ENCODE results near the gene ADAMTSL5.
"Not testable (repeated sequence)": the region's sequence is repeated elsewhere in the genome, so short reads cannot be mapped to it uniquely, and the experiment has no call there.

ADAMTSL5 gene

DNA sequence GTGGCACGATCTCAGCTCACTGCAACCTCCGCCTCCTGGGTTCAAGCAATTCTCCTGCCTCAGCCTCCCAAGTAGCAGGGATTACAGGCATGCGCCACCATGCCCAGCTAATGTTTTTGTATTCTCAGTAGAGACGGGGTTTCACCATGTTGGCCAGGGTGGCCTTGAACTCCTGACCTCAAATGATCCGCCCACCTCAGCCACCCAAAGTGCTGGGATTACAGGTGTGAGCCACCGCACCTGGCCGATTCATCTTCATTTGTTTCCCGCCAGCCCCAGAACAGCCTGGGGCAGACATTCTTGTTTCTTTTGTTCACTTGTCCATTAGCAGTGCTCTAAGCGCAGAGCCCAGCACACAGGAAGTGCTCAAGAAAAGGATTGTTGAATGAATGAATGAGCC, 35.8 kb downstream of the ADAMTSL5 start:
- not testable (repeated sequence) for DNase-seq

DNA sequence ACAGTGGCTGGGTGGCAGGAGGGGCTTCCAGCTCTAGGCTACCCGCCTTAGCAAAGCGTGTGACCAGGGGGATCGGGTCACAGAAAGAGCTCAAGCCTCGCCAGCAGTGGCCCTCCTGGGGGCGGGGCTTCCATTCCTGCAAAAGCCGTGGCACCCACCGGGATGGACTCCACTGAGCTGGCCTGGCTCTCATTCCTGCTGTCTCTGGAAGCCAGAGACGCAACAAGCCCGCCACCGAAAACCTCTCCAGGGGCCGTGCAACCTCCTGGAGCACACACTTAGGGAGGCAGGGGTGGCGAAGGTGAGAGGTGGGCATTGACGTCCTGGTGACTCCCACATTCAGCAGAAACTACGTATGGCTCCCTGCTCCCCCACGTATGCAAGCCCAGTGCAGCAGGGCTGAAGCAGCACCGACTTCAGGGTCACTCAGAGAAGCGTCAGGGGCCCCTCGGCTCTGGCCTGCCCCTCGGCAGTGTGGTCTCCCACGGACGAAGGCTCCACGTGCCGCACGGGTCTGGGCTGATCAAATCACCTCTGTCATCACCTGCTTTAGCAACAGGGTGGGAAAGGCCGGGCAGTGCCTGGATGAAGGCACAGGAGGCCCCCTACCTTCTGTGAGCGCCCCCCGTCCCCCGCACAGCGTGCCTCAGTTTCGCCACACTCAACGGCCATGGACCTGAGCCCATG, 36.9 kb downstream of the ADAMTSL5 start:
- no peak for DNase-seq

DNA sequence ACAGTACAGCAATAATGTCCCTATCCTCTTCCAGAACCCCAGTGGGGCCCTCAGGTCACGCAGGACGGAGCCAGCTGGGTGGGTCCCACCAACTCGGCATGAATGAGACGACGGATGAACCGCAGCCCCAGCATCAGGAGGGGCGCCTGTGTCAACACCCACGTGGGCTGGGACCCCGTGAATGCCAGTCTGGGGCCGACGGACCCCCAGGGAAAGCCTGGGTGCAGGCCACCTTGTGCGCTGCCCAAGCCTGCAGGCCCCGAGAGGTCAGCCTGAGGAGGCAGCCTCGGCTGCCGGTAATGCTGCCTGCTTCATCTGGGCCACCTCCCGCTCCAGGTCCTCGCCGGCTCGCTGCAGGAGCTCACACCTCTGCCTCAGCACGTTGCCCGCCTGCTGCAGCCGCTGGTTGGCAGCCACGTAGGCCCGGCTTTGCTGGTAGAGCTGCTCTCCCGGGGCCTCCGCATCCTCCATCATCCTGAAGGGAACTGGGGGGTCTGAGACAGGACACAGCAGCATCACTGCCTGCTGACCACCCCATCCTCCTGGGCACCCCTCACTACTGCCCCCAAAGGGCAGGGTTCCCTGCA, 38.0 kb downstream of the ADAMTSL5 start:
- no peak for DNase-seq

DNA sequence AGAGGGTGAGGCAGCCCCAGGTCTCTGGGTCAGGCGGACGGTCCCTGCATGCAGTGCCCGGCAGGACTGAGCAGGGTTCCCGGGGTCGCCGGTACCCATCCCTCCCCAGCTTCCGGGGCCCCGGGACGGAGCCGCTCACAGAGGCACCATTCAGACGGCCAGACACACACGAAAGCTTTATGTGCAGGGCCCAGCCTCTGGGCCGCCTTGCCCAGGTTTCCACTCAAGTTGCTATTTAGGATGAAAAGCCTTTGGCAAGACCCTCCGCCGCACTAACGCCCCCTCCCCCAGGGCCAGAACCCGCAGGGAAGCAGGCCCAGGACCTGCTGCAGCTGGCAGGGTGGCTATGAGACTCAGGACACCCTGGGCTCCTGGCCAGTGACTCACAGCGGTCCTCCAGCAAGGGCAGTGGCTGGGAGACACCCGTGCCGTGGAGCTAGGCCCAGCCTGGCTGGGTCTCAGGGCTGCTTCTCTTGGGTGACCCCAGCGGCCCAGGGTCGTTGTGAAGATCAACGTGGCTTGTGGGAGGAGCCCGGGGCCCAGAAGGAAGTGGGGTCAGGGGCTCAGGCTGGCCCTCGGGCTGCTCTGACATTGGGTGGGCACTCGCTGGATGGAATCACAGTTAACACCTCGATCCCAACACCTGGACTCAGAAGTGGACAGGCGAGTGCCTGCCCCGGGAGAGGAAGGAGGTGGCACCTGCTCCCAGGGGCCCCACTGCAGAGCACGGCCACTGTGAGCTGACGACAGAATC, 38.6 kb downstream of the ADAMTSL5 start:
- peak; percentile 26 for DNase-seq

DNA sequence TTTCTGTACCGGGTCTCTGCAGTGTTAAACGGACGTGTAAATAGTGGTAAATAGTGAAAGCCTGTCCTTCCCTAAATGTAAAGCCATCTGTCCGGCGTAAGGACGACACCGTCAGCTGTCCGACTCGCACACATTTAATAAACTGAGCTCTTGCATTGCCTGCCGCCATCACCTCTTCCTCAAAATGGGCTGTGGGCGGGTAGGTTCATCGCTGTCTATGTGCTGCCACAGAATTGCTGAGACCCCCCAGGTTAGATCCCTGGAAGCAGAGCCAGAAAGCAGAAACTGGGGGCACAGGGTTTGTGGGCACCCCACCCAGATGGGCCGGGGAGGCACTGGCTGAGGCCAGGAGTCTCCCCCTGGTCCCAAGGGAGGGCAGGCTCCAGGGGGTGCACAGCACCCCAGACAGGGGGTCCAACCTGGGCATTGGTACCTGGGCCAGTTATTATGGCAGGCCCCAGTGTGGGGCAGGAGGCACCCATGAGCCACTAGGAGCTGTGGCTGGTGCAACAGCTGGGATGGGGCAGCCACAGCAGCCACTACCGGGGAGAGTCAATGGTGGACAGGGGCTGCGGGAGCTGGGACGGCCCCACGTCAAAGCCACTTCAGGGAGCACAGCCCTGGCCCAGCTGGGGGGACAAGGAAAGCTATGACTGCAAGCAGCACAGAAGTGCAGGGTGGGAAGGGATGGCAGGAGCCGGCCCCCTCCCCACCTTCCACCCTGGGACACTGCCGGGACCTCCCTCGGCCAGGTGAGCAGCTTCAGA, 39.6 kb downstream of the ADAMTSL5 start:
- DNase-seq = peak; percentile 37

DNA sequence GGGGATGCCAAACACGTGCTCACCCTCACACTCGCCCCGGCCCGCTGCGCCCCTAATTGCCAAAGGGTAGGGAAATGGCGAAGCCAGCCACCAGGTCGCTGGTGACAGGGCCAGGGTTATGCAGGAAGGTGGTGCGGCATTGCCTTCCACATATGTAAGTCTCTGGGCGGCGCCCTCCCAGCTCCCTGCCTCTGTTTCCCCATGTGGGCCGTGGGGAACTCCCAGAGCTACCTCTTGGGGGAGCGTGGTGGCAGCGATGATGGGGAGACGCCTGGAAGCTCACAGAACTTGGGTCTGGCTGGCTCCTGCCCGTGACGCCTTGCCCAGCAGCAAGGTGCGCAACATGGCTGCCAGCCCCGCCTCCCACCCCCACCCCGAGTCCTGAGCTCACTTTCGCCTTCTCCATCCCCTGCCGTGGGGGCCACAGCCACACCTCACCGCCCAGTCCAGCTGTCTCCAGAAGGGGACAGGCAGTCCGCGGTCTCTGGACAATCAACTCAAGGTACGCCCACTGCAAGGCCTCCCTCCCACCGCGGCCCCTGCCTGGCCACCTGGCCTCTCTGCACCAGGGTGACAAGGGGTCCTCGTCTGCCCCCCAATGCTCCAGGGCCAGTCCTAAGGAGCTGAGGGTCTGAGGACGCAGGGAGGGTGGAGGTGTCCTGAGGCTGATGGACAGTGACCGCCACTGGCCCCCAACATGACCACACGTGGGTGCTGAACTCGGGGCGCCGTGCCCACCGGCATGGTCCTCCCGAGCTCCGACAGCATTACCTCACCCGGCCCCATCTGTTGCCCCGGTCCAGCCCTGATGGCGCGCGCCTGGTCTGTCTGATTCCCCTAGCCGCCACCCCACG, 40.4 kb downstream of the ADAMTSL5 start:
- no peak for DNase-seq

DNA sequence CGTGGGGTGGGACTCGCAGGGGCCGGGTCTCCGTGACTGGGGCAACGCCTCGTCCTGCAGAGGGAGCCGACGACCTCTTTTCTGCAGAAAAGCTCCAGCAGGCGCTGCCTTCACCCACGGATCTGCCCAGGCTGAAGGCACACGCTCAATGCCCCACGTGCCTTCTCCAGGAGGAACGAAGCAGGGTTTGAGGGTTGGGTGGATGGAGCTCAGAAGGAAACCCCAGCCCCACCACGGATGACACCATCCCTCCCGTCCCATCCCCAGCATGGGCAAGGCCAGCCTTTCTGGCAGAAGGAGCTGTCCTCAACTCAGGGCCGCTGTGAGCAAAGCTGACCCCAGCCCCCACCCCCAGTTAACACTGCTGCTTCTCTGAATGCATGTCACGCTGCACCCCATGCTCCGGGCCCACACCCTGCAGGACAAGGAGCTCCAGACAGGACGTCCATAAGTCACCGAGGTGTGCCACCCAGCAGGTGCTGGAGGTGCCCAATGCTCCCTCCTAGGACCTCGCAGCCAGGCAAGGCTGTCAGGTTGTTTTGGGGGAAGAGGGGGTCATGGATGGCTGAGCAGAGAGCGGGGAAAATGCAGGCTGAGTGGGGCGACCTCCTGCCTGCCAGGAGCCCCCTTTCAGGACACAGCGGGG, 41.2 kb downstream of the ADAMTSL5 start:
- DNase-seq = peak; percentile 33

DNA sequence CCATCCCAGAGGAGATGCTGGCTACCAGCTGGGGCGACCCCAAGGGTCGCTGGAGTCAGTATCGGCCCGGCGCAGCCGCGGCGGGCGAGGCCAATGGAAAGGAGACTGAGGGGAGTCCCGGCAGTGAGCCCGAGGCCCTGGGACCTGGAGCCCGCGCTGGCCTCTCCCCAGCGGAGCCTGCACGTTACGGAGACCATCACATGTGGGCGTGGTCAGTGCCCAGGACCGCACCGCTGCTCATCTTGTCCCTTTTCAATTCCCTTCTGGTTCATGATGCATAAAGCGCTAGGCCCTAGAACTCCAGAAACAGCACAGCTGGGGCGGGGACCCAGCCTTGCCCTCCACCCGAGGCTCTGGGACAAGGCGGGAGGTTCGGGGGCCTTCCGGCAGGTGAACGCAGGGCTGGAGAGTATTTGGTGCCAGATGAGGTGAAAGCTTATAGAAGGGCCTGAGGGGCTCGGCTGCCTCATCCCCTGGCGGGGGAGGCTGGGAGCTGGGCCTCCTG, 41.8 kb downstream of the ADAMTSL5 start:
- peak; percentile 79 for DNase-seq

DNA sequence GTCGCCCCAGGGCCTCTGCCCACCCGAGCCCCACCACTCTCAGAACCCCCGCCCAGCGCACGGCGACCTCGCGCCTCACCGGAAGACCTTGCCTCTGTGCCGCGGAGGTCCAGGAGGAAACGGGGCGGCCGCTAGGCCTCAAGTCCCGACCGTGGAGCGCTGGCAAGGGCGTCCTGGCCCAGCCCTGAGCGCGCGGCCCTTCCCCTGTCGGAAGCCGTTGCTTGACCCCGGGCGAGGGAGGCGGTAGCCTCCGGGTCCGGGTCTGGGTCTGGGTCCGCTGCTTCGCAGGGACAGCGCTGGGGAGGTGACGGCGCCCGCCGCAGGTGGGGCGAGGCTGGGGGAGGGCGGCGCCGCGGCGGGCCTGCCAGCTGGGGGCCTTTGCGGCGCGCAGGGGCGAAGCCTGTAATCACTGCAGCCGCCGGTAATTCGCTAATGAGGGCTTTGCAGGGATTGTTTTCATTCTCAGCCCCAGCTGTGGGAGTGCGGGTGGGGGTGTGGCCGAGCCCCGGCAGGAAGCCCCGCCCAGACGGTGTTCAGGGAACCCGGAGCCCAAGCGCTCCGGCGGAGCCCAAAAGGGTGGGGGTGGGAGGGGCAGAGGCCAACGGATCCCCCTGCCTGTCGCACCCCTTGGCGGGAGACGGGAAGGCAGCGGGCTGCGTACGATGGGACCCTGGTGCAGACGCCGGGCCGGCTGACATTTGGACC, 42.4 kb downstream of the ADAMTSL5 start:
- DNase-seq = peak; percentile 88

DNA sequence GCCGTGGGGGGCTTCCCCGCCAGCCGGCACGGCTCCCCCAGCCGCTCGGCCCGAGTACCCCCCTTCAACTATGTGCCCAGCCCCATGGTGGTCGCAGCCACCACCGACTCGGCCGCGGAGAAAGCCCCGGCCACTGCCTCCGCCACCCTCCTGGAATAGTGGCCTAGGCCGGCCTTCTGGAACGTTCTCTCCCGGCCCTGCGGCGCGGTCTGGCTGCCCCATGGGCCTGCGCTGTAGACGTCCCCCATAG, 42.8 kb downstream of the ADAMTSL5 start:
- no peak for DNase-seq

DNA sequence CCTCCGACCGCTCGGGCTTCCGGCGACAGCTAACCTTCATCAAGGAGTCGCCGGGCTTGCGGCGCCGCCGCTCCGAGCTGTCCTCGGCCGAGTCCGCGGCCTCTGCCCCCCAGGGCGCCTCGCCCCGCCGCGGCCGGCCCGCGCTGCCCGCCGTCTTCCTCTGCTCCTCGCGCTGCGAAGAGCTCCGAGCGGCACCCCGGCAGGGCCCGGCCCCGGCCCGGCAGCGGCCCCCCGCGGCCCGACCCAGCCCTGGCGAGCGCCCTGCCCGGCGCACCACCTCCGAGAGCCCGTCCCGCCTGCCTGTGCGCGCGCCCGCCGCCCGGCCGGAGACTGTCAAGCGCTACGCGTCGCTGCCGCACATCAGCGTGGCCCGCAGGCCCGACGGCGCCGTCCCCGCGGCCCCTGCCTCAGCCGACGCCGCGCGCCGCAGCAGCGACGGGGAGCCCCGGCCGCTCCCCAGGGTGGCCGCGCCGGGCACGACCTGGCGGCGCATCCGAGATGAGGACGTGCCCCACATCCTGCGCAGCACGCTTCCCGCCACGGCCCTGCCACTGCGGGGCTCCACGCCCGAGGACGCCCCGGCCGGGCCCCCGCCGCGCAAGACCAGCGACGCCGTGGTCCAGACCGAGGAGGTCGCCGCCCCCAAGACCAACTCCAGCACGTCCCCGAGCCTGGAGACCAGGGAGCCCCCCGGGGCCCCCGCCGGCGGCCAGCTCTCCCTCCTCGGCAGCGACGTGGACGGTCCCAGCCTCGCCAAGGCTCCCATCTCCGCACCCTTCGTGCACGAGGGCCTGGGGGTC, 43.4 kb downstream of the ADAMTSL5 start:
- DNase-seq = no peak

DNA sequence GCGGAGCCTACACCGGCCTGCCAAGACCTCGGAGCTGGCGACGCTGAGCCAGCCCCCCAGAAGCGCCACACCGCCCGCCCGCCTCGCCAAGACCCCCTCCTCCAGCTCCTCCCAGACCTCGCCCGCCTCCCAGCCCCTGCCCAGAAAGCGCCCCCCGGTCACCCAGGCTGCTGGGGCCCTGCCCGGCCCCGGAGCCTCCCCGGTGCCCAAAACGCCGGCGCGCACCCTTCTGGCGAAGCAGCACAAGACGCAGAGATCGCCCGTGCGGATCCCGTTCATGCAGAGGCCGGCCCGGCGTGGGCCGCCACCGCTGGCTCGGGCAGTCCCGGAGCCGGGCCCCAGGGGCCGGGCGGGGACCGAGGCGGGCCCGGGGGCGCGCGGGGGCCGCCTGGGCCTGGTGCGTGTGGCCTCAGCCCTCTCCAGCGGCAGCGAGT, 44.0 kb downstream of the ADAMTSL5 start:
- DNase-seq = peak; percentile 37

DNA sequence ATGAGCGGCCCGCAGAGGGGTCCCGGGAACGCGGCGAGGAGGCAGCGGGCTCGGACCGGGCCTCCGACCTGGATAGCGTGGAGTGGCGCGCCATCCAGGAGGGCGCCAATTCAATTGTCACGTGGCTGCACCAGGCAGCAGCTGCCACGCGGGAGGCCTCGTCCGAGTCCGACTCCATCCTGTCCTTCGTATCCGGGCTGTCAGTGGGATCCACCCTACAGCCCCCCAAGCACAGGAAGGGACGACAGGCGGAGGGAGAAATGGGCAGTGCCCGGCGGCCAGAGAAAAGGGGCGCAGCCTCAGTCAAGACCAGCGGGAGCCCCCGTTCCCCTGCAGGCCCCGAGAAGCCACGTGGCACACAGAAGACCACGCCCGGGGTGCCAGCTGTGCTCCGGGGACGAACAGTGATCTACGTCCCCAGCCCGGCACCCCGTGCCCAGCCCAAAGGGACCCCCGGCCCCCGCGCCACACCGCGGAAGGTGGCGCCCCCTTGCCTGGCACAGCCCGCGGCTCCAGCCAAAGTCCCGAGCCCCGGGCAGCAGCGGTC, 44.5 kb downstream of the ADAMTSL5 start:
- no peak for DNase-seq

DNA sequence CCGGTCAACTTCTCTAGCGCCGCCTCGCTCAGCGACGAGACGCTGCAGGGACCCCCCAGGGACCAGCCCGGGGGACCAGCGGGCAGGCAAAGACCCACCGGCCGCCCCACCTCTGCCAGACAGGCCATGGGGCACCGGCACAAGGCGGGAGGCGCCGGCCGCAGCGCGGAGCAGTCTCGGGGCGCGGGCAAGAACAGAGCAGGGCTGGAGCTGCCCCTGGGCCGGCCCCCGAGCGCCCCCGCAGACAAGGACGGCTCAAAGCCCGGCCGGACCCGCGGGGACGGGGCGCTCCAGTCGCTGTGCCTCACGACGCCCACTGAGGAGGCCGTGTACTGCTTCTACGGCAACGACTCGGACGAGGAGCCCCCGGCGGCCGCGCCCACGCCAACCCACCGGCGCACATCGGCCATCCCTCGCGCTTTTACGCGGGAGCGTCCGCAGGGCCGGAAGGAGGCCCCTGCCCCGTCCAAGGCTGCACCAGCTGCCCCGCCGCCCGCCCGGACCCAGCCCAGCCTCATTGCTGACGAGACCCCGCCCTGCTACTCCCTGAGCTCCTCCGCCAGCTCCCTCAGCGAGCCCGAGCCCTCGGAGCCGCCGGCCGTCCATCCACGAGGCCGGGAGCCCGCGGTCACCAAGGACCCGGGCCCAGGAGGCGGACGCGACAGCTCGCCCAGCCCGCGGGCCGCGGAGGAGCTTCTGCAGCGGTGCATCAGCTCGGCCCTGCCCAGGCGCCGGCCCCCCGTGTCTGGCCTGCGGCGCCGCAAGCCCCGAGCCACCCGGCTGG, 45.1 kb downstream of the ADAMTSL5 start:
- DNase-seq = peak; percentile 43

DNA sequence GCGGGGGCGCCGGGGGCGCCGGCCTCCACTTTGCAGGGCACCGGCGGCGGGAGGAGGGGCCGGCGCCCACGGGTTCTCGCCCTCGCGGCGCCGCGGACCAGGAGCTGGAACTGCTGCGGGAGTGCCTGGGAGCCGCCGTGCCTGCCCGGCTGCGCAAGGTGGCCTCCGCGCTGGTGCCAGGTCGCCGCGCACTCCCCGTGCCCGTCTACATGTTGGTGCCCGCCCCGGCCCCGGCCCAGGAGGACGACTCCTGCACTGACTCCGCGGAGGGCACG, 45.7 kb downstream of the ADAMTSL5 start:
- DNase-seq = no peak

DNA sequence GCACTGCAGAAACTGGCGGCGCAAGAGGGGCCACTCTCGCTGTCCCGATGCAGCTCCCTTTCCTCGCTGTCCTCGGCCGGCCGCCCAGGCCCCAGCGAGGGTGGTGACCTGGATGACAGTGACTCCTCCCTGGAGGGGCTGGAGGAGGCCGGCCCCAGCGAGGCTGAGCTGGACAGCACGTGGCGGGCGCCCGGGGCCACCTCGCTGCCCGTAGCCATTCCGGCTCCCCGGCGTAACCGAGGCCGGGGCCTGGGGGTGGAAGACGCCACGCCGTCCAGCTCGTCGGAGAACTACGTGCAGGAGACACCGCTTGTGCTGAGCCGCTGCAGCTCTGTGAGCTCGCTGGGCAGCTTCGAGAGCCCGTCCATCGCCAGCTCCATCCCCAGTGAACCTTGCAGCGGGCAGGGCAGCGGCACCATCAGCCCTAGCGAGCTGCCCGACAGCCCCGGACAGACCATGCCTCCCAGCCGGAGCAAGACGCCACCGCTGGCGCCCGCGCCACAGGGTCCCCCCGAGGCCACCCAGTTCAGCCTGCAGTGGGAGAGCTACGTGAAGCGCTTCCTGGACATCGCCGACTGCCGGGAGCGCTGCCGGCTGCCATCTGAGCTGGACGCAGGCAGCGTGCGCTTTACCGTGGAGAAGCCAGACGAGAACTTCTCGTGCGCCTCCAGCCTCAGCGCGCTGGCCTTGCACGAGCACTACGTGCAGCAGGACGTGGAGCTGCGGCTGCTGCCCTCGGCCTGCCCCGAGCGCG, 46.2 kb downstream of the ADAMTSL5 start:
- DNase-seq = peak; percentile 43

DNA sequence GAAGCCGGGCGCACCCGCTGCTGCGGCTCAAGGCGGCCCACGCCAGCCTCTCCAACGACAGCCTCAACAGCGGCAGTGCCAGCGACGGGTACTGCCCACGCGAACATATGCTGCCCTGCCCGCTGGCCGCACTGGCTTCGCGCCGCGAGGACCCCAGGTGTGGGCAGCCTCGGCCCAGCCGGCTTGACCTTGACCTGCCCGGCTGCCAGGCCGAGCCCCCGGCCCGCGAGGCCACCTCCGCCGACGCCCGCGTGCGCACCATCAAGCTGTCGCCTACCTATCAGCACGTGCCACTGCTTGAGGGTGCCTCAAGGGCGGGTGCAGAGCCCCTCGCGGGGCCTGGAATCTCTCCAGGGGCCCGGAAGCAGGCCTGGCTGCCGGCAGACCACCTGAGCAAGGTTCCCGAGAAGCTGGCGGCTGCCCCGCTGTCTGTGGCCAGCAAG, 46.8 kb downstream of the ADAMTSL5 start:
- no peak for DNase-seq

DNA sequence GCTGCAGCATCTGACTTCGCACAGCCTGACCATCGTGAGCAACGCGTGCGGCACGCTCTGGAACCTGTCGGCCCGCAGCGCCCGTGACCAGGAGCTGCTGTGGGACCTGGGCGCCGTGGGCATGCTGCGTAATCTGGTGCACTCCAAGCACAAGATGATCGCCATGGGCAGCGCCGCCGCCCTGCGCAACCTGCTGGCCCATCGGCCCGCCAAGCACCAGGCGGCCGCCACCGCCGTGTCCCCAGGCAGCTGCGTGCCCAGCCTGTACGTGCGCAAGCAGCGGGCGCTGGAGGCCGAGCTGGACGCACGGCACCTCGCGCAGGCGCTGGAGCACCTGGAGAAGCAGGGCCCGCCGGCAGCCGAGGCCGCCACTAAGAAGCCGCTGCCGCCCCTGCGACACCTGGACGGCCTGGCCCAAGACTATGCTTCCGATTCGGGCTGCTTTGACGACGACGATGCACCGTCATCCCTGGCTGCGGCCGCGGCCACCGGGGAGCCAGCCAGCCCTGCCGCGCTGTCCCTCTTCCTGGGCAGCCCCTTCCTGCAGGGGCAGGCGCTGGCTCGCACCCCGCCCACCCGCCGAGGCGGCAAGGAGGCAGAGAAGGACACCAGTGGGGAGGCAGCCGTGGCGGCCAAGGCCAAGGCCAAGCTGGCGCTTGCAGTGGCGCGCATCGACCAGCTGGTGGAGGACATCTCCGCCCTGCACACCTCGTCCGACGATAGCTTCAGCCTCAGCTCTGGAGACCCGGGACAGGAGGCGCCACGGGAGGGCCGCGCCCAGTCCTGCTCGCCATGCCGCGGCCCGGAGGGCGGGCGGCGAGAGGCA, 47.4 kb downstream of the ADAMTSL5 start:
- DNase-seq = peak; percentile 58

Measured in eye (tissue), 1 donor.